Neural progenitor cell (in vitro differentiated cells): ENCODE measurements around the gene WASL.
A peak's percentile ranks its signal among the peaks of the same experiment; 100 is the strongest.

Experiments
- EZH2phosphoT487 ChIP-seq: fragments of 200-600 bp; sonication (generic); IDR thresholded peaks from 2 replicates; pipeline ENCODE4 v1.6.1; 2017; ENCODE audit warnings: antibody characterized with exemption
- TF ChIP-seq, protein P1 (sequence below): fragments of 200-600 bp; sonication (generic); IDR thresholded peaks from 2 replicates; pipeline ENCODE4 v1.5.1; 2017; ENCODE audit warnings: antibody characterized with exemption, mild to moderate bottlenecking

DNA sequence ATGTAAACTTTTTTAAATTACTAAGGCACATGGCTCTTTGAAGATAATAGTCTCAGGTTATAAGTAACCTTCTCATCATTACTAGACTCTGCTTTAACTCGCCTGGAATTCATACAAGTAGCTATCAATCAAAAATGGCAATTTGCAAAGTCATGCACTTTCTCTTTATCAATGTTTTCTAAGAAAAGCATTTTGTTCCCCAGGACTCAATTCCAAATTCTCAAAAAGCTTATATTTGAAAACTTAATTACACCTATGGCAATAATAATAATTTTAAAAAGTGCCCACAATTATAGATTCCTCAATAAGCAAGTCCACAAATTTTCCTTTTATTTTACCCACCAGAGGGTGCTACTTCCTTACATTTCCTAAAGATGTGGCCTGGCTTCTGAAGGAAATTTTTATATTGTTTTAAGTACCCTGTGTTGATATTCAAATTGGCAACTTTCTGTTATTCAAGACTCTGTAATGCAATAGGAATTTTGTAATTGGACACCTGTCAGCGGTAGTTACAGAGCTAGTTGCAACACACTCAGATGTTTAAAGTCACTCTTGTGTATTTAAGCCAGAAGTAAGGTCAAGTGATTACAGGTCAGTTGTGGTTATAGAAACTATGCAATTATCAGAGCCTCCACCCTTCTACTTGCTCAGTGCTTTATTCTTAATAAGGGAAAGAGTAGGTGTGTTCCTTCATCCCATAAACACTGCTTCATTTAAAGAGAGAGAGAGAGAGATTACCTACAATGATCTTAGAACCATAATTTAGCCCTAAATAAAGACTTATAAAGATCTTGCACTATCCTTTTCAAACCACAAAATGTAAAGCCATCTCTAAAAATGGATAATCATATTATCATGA lies 49.1 kb upstream of the WASL start:
- TF ChIP-seq, protein P1, sequence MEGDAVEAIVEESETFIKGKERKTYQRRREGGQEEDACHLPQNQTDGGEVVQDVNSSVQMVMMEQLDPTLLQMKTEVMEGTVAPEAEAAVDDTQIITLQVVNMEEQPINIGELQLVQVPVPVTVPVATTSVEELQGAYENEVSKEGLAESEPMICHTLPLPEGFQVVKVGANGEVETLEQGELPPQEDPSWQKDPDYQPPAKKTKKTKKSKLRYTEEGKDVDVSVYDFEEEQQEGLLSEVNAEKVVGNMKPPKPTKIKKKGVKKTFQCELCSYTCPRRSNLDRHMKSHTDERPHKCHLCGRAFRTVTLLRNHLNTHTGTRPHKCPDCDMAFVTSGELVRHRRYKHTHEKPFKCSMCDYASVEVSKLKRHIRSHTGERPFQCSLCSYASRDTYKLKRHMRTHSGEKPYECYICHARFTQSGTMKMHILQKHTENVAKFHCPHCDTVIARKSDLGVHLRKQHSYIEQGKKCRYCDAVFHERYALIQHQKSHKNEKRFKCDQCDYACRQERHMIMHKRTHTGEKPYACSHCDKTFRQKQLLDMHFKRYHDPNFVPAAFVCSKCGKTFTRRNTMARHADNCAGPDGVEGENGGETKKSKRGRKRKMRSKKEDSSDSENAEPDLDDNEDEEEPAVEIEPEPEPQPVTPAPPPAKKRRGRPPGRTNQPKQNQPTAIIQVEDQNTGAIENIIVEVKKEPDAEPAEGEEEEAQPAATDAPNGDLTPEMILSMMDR = peak; percentile 73
- no peak for TF ChIP-seq EZH2phosphoT487
